Islet precursor cell (in vitro differentiated cells): ENCODE data around the gene THSD7B.
"Not testable (repeated sequence)": the region's sequence is repeated elsewhere in the genome, so short reads cannot be mapped to it uniquely, and the experiment has no call there.

ENCODE experiments used
- DNase-seq: peaks from one replicate; pipeline ENCODE4 v3.0.0-alpha.2; 2018

The THSD7B gene

DNA sequence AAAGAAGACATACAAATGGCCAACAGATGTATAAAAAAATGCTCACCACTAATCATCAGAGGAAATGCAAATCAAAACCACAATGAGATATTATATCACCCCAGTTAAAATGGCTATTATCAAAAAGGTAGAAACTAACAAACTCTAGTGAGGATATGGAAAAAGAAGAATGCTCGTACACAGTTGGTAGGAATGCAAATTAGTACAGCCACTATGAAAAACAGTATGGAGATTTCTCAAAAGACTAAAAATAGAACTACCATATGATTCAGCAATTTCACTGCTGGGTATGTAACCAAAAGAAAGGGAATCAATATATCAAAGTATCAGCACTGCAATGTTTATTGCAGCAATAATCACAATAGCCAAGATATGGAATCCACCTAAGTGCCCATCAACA, 679.6 kb downstream of the THSD7B start:
- DNase-seq, result no peak

DNA sequence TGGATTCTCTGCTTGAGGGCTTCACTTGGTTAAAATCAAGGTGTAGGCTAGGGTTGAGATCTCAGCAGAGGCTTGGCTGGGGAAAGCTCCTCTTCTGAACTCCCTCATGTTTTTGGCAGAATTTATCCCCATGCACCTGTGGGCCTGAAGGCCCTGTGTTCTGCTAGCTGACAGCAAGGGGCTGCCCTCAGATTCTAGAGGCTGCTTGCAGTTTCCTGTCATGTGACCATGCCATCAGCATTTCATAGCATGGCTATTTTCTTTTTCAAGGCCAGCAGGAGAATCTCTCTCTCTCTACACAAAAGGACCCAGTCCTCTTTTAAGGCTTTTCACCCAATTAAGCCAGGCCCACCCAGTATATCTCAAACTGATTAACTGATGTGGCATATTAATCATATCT, 684.1 kb downstream of the THSD7B start:
- DNase-seq, result no peak

DNA sequence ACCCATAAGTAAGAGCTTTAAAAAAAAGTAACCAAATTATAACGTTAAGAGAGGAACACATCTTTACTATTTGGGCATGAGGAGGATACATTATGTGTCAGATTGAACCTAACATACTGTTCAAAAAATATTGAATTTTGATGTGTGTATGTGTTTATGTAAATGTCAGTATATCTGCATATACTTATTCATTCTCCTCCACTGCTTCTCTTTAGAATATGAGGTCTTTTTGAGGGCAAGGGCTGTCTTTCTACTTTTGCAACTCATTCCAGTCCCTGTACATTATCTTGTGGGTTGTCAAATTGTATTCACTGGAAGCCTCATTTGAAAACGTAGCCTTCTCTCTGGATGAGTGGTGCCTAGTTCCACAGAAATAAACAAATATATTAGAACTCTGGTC, 689.5 kb downstream of the THSD7B start:
- DNase-seq, result no peak

DNA sequence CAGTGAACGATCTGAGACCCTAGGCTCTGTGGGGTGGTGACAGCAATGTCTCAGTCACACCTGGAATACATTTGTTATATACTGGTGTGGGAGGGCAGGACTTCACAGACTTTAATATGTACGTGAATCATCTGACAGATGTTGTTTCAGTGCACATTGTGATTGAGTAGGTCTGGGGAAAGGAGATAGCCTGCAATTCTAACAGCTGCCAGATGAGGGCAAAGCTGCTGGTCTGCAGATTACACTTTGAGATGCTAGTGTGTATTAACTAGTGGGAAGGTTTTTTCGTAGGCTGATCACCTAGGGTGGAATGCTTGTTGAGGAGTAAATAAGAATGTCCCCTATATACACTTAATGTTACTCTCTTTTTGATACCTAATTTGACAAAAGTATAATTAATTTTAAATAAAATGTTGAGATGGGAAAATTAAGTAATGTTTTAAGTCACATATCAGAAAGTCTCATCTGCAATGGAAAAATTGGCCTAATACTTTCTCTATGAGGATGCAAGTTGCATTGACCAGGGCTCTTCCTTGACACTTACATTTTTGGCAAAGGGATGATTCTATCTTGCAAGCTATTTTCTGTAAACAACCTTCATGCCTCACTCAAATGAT, 702.0 kb downstream of the THSD7B start:
- DNase-seq, result peak; percentile 73

DNA sequence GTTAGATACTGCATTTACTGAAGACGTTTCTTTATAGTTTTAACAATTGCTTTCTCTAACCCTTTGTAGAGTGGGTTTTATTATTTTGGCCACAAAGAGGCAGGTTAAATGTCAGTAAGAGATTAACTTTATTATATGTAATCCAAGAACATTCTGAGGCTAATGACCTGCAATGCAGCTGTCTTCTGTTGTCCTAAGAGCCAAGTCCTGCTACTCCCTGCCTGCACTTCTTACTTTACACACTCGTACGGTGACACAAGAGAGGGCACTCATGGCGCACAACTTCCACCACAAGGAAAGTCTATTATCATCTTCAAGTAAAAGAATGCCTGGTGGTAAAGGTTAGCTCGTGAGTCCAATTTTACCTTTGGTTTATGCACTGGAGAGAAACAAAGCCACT, 727.9 kb downstream of the THSD7B start:
- DNase-seq, result no peak

DNA sequence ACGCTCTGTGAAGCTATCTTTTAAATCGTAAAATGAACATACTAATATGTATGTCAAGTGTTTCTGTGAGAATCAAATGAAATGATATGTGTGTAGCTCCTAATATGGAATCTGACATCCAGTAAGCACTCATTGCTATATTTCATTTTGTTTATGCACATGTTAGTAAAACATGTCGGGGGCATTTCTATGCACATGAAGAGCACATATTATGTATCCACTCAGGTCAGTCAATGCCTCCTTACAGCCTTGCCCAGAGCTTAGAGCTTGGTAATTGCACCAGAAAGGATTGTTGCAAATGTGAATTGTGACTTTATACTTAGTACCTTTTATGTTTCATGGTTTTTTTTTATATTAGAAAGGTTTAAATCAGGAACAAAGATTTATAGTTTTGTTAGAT, 735.3 kb downstream of the THSD7B start:
- no peak for DNase-seq

DNA sequence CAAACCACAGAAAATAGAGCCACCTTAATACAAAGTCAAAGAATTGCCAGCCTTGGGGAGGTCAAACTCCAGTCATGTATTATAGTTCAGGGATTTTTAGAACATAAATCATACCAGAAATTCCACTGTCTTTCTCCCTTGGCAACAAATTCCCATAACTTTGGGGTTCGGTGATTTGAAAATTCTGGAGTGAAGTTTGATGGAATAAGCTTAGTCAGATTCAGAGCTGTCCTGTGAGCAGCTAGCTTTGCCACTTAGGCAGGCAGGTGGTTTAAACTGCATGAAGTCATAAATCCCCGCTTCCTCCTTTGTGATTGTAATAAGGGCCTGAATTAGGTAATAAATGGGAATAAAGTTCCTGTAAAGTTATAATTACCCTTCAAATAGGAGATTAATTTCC, 741.9 kb downstream of the THSD7B start:
- no peak for DNase-seq

DNA sequence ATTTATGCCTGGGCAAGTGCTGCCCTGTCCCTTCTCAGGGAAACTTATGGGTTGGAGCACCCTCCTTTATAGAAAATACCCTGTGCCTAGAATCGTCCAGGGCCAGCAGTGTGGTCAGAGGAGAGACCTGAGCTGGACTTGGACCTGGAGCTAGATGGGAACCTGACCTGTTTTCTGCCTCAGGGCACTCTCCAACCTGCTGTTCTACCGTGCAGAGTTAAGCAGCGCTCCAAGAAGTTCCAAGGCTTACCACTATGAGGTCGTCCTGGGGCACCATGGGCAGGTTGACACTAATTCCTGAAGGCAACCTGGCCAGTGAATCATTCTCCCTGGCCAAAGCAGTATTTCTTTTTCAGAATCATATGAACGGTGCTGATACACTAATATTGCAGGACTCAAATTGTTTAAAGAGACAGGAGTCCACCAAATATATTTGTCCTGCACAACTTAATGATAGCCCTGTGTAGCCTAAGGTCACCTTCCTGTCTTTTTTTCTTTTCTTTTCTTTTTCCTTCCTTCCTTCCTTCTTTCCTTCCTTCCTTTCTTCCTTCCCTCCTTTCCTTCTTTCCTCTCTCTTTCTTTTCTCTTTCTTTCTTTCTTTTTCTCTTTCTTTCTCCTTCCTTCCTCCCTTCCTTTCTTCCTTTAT, 743.5 kb downstream of the THSD7B start:
- DNase-seq, result peak; percentile 80

DNA sequence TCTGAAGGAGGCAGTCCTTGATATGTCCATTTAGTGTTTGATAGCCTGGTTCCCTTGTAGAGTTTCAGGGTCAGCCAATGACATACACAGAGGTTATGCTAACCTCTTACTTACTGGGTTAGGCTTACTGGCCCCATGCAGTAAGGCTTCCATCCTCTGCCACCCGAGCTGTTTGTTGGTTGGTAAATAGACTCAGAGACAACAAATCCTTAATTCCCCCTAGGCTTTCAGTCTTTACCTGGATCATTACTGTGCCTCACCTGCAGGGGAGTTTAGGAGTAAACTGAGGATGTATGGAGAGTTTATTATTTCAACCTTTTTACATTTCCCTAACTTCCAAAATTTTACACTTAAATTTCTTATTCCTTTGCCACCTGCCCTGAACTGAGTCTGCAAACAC, 746.2 kb downstream of the THSD7B start:
- DNase-seq, result no peak

DNA sequence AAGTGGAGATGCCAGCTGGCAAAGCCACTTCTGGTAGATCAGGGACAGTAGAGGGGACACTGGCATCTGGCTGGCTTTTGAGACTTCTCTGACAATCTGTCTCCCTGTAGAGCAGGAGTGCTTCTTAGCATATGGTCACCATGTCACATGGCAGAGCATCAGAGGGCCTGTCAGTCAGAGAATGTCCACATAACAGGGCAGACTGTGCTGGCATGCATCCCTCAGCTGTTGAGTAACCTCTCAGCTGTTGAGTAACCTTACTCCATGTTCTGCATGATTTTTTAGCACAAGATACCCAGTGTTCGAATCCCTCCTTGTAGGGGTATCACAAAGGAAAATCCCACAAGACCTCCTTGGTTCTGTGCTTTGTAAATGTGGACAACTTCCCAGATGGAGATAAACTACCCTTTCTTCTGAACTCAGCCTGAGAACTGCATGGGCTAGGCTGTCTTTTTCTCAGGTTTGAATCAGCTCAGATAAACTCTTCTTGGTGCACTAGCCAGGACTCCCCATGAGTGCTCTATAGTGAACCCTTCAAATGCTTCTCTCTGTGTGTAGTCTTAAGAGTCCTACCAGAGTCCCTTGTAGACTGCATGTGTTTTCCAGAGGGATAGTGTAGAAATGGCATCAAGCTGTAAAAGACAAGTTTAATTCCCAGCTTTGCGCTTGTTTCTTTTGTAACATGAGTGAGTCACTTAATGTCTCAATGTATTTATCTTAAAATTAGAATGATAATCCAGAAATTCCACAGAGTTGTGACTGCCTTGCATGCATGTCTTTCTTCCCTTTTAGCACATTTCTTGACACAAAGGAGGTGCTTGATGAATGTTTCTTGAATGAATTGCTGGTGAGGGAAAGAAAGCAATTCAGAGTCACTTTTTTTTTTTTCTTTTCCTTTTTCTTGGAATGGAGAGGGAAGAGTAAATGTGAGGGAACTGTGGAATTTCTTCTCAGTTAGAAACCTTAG, 756.6 kb downstream of the THSD7B start:
- no peak for DNase-seq

DNA sequence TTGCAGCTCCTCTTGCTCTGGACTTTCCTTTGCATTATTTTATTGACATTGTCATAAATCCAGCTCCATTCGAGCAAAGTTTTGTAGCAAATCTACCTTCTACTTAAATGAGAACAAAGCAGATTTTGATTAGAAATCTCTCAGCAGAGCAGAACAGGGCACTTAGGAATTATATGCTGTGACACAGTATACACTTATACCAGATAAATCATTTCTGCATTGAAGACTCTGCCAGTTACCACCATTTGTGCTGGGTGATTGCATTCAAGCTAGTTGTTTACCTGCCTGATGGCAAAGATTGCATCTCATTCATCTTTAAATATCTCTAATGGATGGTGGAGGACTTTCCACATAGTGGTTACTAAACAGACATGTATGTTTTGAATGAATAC, 757.3 kb downstream of the THSD7B start:
- no peak for DNase-seq

DNA sequence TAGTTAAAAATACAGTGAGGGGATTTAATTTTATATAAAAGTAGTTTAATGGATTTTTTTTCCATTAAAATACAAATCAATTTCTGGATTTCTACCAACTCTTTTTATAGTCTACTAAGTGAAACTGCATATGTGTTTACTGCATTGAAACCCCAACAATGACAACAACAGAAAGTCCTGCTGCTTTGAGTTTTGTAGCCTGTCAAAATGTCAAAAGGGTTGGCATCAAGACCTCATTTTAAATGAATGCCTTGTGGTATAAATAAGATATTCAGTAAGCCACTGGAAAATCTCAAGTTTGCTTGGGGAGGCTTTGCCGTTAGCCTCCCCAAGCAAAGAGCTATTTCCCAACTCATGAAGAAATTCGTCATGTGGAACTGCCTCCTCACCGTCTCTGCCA, 758.6 kb downstream of the THSD7B start:
- no peak for DNase-seq

DNA sequence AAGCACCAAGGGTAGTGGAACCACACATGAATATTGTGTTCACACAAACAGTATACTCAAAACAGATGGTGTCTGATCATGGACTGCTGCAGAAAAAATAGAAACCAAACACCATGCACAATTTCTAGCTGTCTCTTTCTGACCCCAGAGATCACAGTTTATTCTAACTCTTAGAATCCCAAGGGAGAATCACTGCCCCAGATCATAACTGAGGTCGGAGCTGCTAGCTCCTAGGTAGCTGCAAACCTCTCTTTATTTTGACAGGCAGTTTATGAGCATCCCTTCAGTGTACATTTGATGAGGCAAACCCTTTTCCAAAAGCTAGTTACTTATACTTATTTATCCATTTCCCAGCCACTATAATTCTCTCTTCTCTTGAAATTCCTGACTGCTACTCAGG, 759.8 kb downstream of the THSD7B start:
- DNase-seq, result no peak

DNA sequence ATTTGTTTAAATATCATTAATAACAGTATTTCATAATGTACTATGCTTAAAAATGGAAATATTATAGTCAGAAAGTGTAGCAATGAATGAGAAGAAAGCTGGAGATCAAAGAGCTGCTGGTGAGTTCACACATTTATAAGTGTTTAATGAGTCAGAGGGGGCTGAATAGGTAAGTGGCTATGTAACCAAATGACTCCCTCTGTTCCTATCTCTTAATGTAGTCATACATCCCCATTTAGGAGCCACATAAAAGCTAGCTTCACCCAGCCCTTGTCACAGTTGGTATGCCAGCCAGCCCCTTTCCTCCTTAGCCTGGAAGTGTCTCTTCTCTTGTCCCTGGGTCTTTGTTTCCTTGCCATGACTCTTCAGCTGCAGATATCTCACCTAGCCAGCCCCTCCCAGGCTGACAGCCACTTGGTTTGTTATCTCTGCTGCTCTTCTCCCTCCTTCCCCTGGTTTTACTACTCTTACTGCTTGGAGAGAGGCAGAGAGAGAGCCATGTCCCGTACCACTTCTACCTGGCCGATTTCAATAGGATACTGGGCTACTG, 760.4 kb downstream of the THSD7B start:
- no peak for DNase-seq

DNA sequence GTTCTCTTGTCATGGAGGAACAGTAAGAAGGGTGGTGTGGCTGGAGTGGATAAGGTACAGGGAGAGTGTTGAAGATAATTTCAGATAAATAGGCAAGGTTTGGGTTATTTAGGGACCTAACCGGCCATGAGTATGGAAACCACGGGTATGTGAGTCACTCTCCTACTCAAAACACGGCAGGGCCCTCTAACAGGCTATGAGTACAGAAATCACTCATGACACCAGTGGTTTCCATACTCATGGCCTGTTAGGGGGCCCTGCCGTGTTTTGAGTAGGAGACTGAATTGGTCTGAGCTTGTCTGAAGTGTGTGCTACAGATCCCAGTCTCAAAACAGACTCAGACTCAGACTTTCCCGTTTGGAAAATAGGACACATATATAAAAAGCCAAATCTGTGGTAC, 770.6 kb downstream of the THSD7B start:
- no peak for DNase-seq

DNA sequence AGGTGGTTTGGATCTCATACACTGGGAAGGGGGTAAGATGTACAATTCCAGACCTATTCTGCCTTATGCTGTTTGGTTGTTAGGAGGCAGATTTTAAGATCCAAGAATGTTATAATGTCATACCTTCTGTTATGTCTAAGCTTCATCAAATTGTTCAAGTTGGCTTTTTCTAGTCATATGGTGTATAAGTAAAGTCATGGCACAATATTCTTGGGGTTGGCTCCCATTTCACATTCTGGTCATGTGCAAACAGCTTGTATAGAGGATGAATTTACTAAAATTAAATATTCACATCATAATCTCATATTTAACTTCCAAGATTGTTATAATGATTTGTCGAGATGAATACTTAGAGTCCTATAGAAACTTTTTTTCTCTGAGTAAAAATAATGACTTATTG, 774.0 kb downstream of the THSD7B start:
- DNase-seq, result no peak

DNA sequence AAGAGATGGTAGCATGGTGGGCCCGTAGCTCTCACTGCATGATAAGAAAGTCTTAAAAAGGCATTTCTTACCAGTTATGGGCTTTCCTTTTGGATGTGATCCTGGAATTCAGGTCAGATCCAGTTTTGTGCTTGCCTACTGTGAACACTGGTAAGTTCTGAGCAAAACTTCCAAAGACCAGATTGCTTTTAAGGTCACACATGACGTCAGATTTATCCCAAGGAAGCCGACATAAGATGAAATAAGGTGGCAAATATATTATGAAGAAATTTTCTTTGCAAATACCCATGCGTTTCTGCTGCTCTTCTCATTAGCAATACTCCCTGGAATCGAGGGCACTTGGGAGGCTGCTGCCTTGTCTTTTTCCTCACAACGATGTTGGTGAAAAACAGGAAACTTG, 782.5 kb downstream of the THSD7B start:
- no peak for DNase-seq

DNA sequence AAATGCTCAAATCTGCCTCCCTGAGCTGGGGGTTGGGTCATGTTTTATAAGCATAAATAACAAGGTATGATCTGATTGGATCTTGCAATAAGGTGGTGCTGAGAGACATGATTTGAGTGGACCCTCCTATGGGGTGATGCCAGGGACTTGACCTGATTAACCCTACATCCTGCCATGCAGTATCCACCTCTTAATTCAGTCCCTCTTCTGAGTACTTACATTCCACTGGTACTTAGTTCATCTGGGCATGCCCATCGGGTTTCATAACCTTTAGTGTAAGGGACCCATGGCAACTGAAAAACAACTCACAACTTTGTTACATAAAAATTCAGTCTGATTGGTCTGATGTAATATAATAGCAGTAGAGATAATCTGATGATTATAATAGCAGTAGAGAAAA, 801.0 kb downstream of the THSD7B start:
- no peak for DNase-seq

DNA sequence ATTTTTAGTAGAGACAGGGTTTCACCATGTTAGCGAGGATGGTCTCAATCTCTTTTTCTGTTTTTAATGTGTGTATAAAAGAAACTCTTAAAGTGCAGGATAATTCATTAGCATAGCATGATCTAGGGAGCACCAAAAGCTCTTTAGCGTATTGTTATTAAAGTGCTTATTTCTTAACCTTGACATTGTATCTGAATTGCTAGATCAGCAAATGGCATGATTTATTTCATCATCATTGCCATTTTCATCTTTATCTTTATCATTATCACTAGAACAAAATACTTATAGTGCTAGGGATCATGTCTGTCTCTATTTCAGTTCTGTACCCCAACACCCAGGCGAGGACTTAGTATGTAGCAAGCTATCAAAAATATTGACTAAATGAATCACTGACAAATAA, 805.1 kb downstream of the THSD7B start:
- DNase-seq, result no peak

DNA sequence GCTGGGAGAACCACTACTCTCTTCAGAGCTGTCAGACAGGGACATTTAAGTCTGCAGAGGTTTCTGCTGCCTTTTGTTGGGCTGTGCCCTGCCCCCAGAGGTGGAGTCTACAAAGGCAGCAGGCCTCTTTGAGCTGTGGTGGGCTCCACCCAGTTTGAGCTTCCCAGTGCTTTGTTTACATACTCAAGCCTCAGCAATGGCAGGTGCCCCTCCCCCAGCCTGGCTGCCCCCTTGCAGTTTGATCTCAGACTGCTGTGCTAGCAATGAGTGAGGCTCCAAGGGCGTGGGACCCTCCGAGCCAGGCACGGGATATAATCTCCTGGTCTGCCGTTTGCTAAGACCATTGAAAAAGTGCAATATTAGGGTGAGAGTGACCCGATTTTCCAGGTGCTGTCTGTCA, 822.5 kb downstream of the THSD7B start:
- DNase-seq, result not testable (repeated sequence)

DNA sequence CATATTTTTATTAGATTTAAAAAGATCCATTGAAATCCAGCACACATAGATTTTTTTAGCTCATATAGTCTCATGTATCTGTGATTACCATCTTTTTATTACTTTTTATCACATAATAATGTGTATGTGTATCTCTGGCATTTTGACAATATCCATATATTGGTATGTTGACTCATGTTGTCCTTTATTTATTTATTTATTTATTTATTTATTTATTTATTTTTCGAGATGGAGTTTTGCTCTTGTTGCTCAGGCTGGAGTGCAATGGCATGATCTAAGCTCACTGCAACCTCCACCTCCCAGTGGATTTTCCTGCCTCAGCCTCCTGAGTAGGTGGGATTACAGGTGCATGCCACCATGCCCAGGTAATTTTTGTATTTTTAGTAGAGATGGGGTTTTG, 823.2 kb downstream of the THSD7B start:
- DNase-seq, result not testable (repeated sequence)

DNA sequence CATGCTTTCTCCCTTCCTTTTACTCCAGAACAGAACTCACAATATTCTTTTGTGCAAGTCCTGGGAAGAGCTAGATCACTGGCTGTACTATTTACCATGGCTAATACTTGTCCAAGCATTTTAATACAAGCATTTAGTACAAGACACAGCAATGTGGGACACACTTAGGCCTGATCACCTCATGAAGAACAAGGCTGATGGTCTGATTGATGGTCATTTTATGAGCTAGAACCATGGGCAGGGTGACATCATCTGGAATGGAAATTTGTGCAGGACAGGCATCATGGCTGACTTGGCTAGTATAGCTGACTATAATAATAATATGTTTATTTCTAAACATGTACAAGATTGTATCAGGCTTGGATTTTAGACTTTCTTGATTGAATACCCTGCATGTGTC, 824.8 kb downstream of the THSD7B start:
- no peak for DNase-seq

DNA sequence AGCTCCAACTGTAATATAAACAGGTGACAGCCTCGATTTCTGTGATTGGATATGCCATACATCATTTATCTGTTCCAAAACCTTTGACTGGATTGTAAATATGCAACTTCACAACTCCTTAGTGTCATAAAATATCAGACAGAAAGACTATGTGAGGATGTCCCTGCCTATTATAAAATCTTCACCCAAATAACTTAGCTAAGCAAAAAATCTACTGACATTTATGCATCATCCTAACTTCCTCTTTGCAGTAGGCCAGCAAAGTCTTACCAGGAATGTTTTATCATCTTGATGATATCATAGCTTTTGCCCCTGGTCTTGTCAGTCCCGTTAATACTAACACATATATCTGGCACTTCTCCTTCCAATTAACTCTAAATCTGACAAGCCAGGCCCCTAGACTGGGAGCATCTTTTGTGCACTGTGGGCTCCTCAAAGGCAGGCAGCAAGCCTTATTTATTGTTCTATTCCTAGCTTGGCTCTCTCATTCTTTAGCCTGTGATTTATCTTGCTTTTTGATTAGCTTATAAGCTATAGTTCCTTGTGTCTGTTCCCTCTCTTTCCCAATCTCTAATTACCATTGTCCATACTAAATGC, 842.5 kb downstream of the THSD7B start:
- DNase-seq, result no peak
